ENCODE results near the gene MISP3. TPM values are rescaled to one million over a fixed set of nuclear protein-coding genes. Genes with fewer than 3 reads are reported as not detected.

MISP3 gene
- total and polyA plus RNA-seq, 2 experiments from 2014 or later = 1.9 to 2.4 TPM

DNA sequence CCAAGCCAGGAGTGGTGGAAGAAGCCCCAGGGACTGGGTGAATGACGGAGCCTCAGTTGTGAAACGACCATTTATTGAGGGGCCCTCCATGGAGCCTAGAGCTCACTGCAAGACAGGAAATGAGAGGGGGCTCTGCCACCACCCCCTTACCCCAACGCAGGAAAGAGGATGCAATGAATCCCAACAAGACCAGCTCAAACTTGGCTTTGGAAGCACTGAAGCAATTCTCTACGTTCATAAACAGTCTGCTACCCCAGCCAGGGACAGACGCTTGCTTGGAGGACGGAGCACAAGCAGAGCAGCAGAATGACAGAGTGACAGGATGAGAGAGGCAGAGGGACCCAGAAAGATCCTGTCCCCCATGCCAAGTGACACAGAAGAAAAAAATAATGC lies 43.9 kb downstream of the MISP3 start:
- peaks cover 49% of the 10 kb centered on the region for H3K4me1 ChIP-seq (ENCODE audit: insufficient read depth)
- TF ChIP-seq NANOG (IDR thresholded peaks at IDR 0.05; ENCODE audit: borderline replicate concordance) (no peak), REST (IDR thresholded peaks at IDR 0.05; ENCODE audit: unreplicated experiment) (no peak), ZNF114 (CRISPR knock-in tag; IDR thresholded peaks at IDR 0.05) (no peak), CTCF (conservative IDR thresholded peaks at IDR 0.05; ENCODE audit: low read depth in 2 of 2) (no peak), EZH2phosphoT487 (IDR thresholded peaks at IDR 0.05; ENCODE audit: unreplicated experiment) (no peak), POLR2AphosphoS5 (IDR thresholded peaks at IDR 0.05; ENCODE audit: low read depth) (no peak), JUNB (IDR thresholded peaks at IDR 0.05; ENCODE audit: unreplicated experiment) (no peak), CREB1 (CRISPR knock-in tag; IDR thresholded peaks at IDR 0.05; ENCODE audit: low read depth) (no peak), ZNF331 (CRISPR knock-in tag; IDR thresholded peaks at IDR 0.05; ENCODE audit: low read depth) (no peak), STAT1 (IDR thresholded peaks at IDR 0.05; ENCODE audit: unreplicated experiment) (no peak), ETS1 (IDR thresholded peaks at IDR 0.05) (no peak), EZH2 (IDR thresholded peaks at IDR 0.05; ENCODE audit: low read depth, unreplicated experiment) (no peak)
- TF ChIP-seq, protein P1, sequence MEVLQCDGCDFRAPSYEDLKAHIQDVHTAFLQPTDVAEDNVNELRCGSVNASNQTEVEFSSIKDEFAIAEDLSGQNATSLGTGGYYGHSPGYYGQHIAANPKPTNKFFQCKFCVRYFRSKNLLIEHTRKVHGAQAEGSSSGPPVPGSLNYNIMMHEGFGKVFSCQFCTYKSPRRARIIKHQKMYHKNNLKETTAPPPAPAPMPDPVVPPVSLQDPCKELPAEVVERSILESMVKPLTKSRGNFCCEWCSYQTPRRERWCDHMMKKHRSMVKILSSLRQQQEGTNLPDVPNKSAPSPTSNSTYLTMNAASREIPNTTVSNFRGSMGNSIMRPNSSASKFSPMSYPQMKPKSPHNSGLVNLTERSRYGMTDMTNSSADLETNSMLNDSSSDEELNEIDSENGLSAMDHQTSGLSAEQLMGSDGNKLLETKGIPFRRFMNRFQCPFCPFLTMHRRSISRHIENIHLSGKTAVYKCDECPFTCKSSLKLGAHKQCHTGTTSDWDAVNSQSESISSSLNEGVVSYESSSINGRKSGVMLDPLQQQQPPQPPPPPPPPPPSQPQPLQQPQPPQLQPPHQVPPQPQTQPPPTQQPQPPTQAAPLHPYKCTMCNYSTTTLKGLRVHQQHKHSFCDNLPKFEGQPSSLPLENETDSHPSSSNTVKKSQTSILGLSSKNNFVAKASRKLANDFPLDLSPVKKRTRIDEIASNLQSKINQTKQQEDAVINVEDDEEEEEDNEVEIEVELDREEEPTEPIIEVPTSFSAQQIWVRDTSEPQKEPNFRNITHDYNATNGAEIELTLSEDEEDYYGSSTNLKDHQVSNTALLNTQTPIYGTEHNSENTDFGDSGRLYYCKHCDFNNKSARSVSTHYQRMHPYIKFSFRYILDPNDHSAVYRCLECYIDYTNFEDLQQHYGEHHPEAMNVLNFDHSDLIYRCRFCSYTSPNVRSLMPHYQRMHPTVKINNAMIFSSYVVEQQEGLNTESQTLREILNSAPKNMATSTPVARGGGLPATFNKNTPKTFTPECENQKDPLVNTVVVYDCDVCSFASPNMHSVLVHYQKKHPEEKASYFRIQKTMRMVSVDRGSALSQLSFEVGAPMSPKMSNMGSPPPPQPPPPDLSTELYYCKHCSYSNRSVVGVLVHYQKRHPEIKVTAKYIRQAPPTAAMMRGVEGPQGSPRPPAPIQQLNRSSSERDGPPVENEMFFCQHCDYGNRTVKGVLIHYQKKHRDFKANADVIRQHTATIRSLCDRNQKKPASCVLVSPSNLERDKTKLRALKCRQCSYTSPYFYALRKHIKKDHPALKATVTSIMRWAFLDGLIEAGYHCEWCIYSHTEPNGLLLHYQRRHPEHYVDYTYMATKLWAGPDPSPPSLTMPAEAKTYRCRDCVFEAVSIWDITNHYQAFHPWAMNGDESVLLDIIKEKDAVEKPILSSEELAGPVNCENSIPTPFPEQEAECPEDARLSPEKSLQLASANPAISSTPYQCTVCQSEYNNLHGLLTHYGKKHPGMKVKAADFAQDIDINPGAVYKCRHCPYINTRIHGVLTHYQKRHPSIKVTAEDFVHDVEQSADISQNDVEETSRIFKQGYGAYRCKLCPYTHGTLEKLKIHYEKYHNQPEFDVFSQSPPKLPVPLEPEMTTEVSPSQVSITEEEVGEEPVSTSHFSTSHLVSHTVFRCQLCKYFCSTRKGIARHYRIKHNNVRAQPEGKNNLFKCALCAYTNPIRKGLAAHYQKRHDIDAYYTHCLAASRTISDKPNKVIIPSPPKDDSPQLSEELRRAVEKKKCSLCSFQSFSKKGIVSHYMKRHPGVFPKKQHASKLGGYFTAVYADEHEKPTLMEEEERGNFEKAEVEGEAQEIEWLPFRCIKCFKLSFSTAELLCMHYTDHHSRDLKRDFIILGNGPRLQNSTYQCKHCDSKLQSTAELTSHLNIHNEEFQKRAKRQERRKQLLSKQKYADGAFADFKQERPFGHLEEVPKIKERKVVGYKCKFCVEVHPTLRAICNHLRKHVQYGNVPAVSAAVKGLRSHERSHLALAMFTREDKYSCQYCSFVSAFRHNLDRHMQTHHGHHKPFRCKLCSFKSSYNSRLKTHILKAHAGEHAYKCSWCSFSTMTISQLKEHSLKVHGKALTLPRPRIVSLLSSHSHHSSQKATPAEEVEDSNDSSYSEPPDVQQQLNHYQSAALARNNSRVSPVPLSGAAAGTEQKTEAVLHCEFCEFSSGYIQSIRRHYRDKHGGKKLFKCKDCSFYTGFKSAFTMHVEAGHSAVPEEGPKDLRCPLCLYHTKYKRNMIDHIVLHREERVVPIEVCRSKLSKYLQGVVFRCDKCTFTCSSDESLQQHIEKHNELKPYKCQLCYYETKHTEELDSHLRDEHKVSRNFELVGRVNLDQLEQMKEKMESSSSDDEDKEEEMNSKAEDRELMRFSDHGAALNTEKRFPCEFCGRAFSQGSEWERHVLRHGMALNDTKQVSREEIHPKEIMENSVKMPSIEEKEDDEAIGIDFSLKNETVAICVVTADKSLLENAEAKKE (CRISPR knock-in tag; IDR thresholded peaks at IDR 0.05) = no peak
- ATAC-seq (no peak), DNase-seq (ENCODE audit: low spot score) (no peak)
- H3K4me3 Mint-ChIP-seq = peak overlapping the region; percentile 82
- peak overlapping the region; percentile 92 for H3K4me2 ChIP-seq
- H3K9me3 Mint-ChIP-seq = no peaks in the 10 kb centered on the region; the same call in 2 of the 3 replicates
- H3K27me3 Mint-ChIP-seq (ENCODE audit: insufficient read depth, low read depth, poor library complexity) = peaks cover 13% of the 10 kb centered on the region
- H3K79me2 ChIP-seq (replicated peaks; ENCODE audit: insufficient read depth) = peaks cover 17% of the 10 kb centered on the region
- no peaks in the 10 kb centered on the region for H3K9me2 ChIP-seq (ENCODE audit: insufficient read depth)
- peak overlapping the region; percentile 79 for H3K4me3 ChIP-seq
- no peak overlapping the region for H3K27ac ChIP-seq (ENCODE audit: low read depth)
- peaks cover 14% of the 10 kb centered on the region for H4K20me1 ChIP-seq (replicated peaks; ENCODE audit: insufficient read depth)
- H3K27me3 ChIP-seq (ENCODE audit: insufficient read depth) = no peaks in the 10 kb centered on the region
- no peak overlapping the region for H2AFZ ChIP-seq
- no peaks in the 10 kb centered on the region; the same call in 1 of the 2 replicates for H3K36me3 ChIP-seq (ENCODE audit: insufficient read depth)
- H3K36me3 Mint-ChIP-seq (ENCODE audit: low read depth) = peaks cover 11% of the 10 kb centered on the region
- no peak overlapping the region for H3K27ac Mint-ChIP-seq
- peaks cover 29% of the 10 kb centered on the region for H3F3A ChIP-seq (replicated peaks; ENCODE audit: low read depth)
- H3K4me1 Mint-ChIP-seq = peaks cover 45% of the 10 kb centered on the region

All from GM23338 (cell line).